Neuron (in vitro differentiated cells): ENCODE data around the gene KLK1.
"Not testable (repeated sequence)": the region's sequence is repeated elsewhere in the genome, so short reads cannot be mapped to it uniquely, and the experiment has no call there.

Experiments used
- H2AFZ ChIP-seq: one replicate; pipeline ENCODE4 v1.6.1; 2013; ENCODE audit warnings: low read depth, mild to moderate bottlenecking, inconsistent platforms, low read length, moderate library complexity
- H3K27me3 ChIP-seq: one replicate; pipeline ENCODE4 v1.6.1; 2013; ENCODE audit warnings: low read length; ENCODE audit not compliant: insufficient read depth
- H3K36me3 ChIP-seq: one replicate; pipeline ENCODE4 v1.6.1; 2013; ENCODE audit warnings: low read length; ENCODE audit not compliant: insufficient read depth
- H3K4me1 ChIP-seq: one replicate; pipeline ENCODE4 v1.6.1; 2013; ENCODE audit warnings: low read length; ENCODE audit not compliant: insufficient read depth
- H3K4me3 ChIP-seq: 2 replicates; pipeline ENCODE4 v1.5.1; 2013; ENCODE audit warnings: mild to moderate bottlenecking, low read length, moderate library complexity
- H3K9me3 ChIP-seq: one replicate; pipeline ENCODE4 v1.6.1; 2013; ENCODE audit warnings: low read length

The KLK1 gene

GRCh38 chr19:50818859-50819472 lies 4.6 kb downstream of the KLK1 start:
- Histone ChIP-seq H3K4me1 (no peaks in the 10 kb centered on the region), H3K27me3 (peaks cover 67% of the 10 kb centered on the region), H3K36me3 (no peaks in the 10 kb centered on the region), H3K4me3 (no peak overlapping the region), H2AFZ (no peak overlapping the region), H3K9me3 (no peaks in the 10 kb centered on the region)

- Histone ChIP-seq H3K4me3 (peak overlapping the region; percentile 7), H3K4me1 (no peaks in the 10 kb centered on the region), H3K27me3 (peaks cover 67% of the 10 kb centered on the region), H3K36me3 (no peaks in the 10 kb centered on the region), H3K9me3 (no peaks in the 10 kb centered on the region), H2AFZ (no peak overlapping the region)
These were observed 5.4 kb downstream of the KLK1 start for GRCh38 chr19:50817941-50818858.

- H3K4me3 ChIP-seq: no peak overlapping the region
- H2AFZ ChIP-seq: no peak overlapping the region
- peaks cover 47% of the 10 kb centered on the region for H3K27me3 ChIP-seq
- H3K9me3 ChIP-seq: no peaks in the 10 kb centered on the region
- no peaks in the 10 kb centered on the region for H3K4me1 ChIP-seq
- H3K36me3 ChIP-seq: no peaks in the 10 kb centered on the region
These were observed 8.1 kb downstream of the KLK1 start for GRCh38 chr19:50815439-50815838.

- Histone ChIP-seq H2AFZ (no peak overlapping the region), H3K4me3 (no peak overlapping the region), H3K4me1 (no peaks in the 10 kb centered on the region), H3K36me3 (no peaks in the 10 kb centered on the region), H3K9me3 (no peaks in the 10 kb centered on the region), H3K27me3 (peaks cover 42% of the 10 kb centered on the region)
These were observed 8.7 kb downstream of the KLK1 start for GRCh38 chr19:50814883-50815282.

GRCh38 chr19:50812474-50812873 lies 11.1 kb downstream of the KLK1 start:
- Histone ChIP-seq H3K9me3 (no peaks in the 10 kb centered on the region), H3K4me1 (no peaks in the 10 kb centered on the region), H3K27me3 (peaks cover 18% of the 10 kb centered on the region), H3K36me3 (no peaks in the 10 kb centered on the region), H3K4me3 (no peak overlapping the region), H2AFZ (no peak overlapping the region)

GRCh38 chr19:50811622-50812238 lies 11.9 kb downstream of the KLK1 start:
- H3K27me3 ChIP-seq: peaks cover 12% of the 10 kb centered on the region
- not testable (repeated sequence) for H3K36me3 ChIP-seq, H3K9me3 ChIP-seq, H3K4me3 ChIP-seq, H2AFZ ChIP-seq, H3K4me1 ChIP-seq

GRCh38 chr19:50808856-50809255 lies 14.7 kb downstream of the KLK1 start:
- Histone ChIP-seq H3K36me3 (no peaks in the 10 kb centered on the region), H3K9me3 (no peaks in the 10 kb centered on the region), H3K4me3 (no peak overlapping the region), H3K27me3 (no peaks in the 10 kb centered on the region), H3K4me1 (no peaks in the 10 kb centered on the region), H2AFZ (no peak overlapping the region)

- Histone ChIP-seq H2AFZ (peak overlapping the region; percentile 12), H3K36me3 (peaks cover 24% of the 10 kb centered on the region), H3K4me3 (peak overlapping the region; percentile 88), H3K27me3 (no peaks in the 10 kb centered on the region), H3K4me1 (peaks cover 17% of the 10 kb centered on the region), H3K9me3 (no peaks in the 10 kb centered on the region)
These were observed 18.9 kb downstream of the KLK1 start for GRCh38 chr19:50804420-50805272.

GRCh38 chr19:50803633-50804419 lies 19.8 kb downstream of the KLK1 start:
- Histone ChIP-seq H3K27me3 (no peaks in the 10 kb centered on the region), H3K9me3 (no peaks in the 10 kb centered on the region), H3K4me3 (peak overlapping the region; percentile 88), H3K4me1 (peaks cover 17% of the 10 kb centered on the region), H3K36me3 (peaks cover 32% of the 10 kb centered on the region), H2AFZ (no peak overlapping the region)

GRCh38 chr19:50801107-50801506 lies 22.5 kb downstream of the KLK1 start:
- Histone ChIP-seq H3K9me3 (no peaks in the 10 kb centered on the region), H3K4me1 (peaks cover 17% of the 10 kb centered on the region)

GRCh38 chr19:50799547-50799851 lies 24.1 kb downstream of the KLK1 start:
- Histone ChIP-seq H3K9me3 (no peaks in the 10 kb centered on the region), H3K4me3 (no peak overlapping the region), H2AFZ (no peak overlapping the region), H3K27me3 (no peaks in the 10 kb centered on the region), H3K36me3 (peaks cover 59% of the 10 kb centered on the region), H3K4me1 (peaks cover 17% of the 10 kb centered on the region)

More at GRCh38 chr19:50801107-50801506, 22.5 kb downstream of the KLK1 start:
- no peak overlapping the region for H3K4me3 ChIP-seq
- no peak overlapping the region for H2AFZ ChIP-seq
- peaks cover 53% of the 10 kb centered on the region for H3K36me3 ChIP-seq
- H3K27me3 ChIP-seq: no peaks in the 10 kb centered on the region
